ENCODE data around the gene GPAT2. TPM values are rescaled to one million over a fixed set of nuclear protein-coding genes. Genes with fewer than 3 reads are reported as not detected.

Gene GPAT2
- polyA plus RNA-seq, 3 donors: 0.44 to 1.6 (median 0.94) TPM

- TF ChIP-seq CTCF (IDR thresholded peaks at IDR 0.05): no peak
- Histone ChIP-seq H2AFZ (ENCODE audit: insufficient read depth, low read depth, low read length, poor library complexity, severe bottlenecking) (no peak overlapping the region), H4K20me1 (ENCODE audit: insufficient read depth, low read length) (no peaks in the 10 kb centered on the region), H3K27me3 (ENCODE audit: control insufficient read depth in 2 of 2, insufficient read depth in 2 of 2, low read length in 2 of 2) (no peaks in the 10 kb centered on the region), H3K4me2 (replicated peaks; ENCODE audit: extremely low read depth, low read length, poor library complexity, severe bottlenecking) (no peak overlapping the region), H3K27ac (ENCODE audit: low read depth in 1 of 2, low read length in 2 of 2) (no peak overlapping the region), H3K9ac (ENCODE audit: insufficient read depth, low read length, poor library complexity, severe bottlenecking) (no peak overlapping the region), H3K4me1 (ENCODE audit: control insufficient read depth in 1 of 2, insufficient read depth in 2 of 2, low read length in 2 of 2) (peaks cover 0 to 3% of the 10 kb centered on the region in 2 donors), H3K36me3 (replicated peaks in 1 of 2; ENCODE audit: control insufficient read depth in 1 of 2, insufficient read depth in 2 of 2, low read length in 2 of 2) (no peaks in the 10 kb centered on the region), H3K9me3 (replicated peaks in 1 of 2; ENCODE audit: control insufficient read depth in 1 of 2, insufficient read depth in 1 of 2, low read length in 2 of 2) (no peaks in the 10 kb centered on the region), H3K79me2 (ENCODE audit: insufficient read depth, low read length) (no peaks in the 10 kb centered on the region), H3K4me3 (replicated peaks in 1 of 3; ENCODE audit: low read depth in 2 of 3, low read length in 3 of 3) (no peak overlapping the region)
- DNase-seq: peak in 1 of 3 donors; percentile 1
- peaks cover 12% of the 10 kb centered on the region for H3K4me1 Mint-ChIP-seq
- H3K36me3 Mint-ChIP-seq: no peaks in the 10 kb centered on the region
- peaks cover 2 to 7% (median 7%) of the 10 kb centered on the region in 3 donors for H3K27me3 Mint-ChIP-seq (ENCODE audit: low read depth in 3 of 3)
- 72% methylated on average over 5 of the region's 9 CpGs for WGBS (ENCODE audit: insufficient coverage)
- peaks cover 0 to 4% (median 2%) of the 10 kb centered on the region in 7 donors for H3K9me3 Mint-ChIP-seq
- peak overlapping the region in 1 of 7 donors; percentile 63 for H3K27ac Mint-ChIP-seq
- H3K4me3 Mint-ChIP-seq: no peak overlapping the region
- intact Hi-C loops (cut with micrococcal nuclease): no loop called here
Measured at GRCh38 chr2:96083064-96083939, 48.6 kb upstream of the GPAT2 start.

GRCh38 chr2:96082211-96083063 lies 47.7 kb upstream of the GPAT2 start:
- Histone ChIP-seq H3K27me3 (ENCODE audit: control insufficient read depth in 2 of 2, insufficient read depth in 2 of 2, low read length in 2 of 2) (no peaks in the 10 kb centered on the region), H3K4me1 (ENCODE audit: control insufficient read depth in 1 of 2, insufficient read depth in 2 of 2, low read length in 2 of 2) (peaks cover 0 to 3% of the 10 kb centered on the region in 2 donors), H2AFZ (ENCODE audit: insufficient read depth, low read depth, low read length, poor library complexity, severe bottlenecking) (no peak overlapping the region), H3K27ac (ENCODE audit: low read depth in 1 of 2, low read length in 2 of 2) (no peak overlapping the region), H3K9me3 (replicated peaks in 1 of 2; ENCODE audit: control insufficient read depth in 1 of 2, insufficient read depth in 1 of 2, low read length in 2 of 2) (no peaks in the 10 kb centered on the region), H3K36me3 (replicated peaks in 1 of 2; ENCODE audit: control insufficient read depth in 1 of 2, insufficient read depth in 2 of 2, low read length in 2 of 2) (no peaks in the 10 kb centered on the region), H3K79me2 (ENCODE audit: insufficient read depth, low read length) (no peaks in the 10 kb centered on the region), H4K20me1 (ENCODE audit: insufficient read depth, low read length) (no peaks in the 10 kb centered on the region), H3K4me2 (replicated peaks; ENCODE audit: extremely low read depth, low read length, poor library complexity, severe bottlenecking) (no peak overlapping the region), H3K9ac (ENCODE audit: insufficient read depth, low read length, poor library complexity, severe bottlenecking) (no peak overlapping the region), H3K4me3 (replicated peaks in 1 of 3; ENCODE audit: low read depth in 2 of 3, low read length in 3 of 3) (no peak overlapping the region)
- 97% methylated on average over 12 of the region's 14 CpGs for WGBS (ENCODE audit: insufficient coverage)
- no peak overlapping the region for H3K4me3 Mint-ChIP-seq
- DNase-seq: peak in 1 of 3 donors; percentile 10
- peaks cover 3 to 8% (median 7%) of the 10 kb centered on the region in 3 donors for H3K27me3 Mint-ChIP-seq (ENCODE audit: low read depth in 3 of 3)
- peaks cover 0 to 4% (median 2%) of the 10 kb centered on the region in 7 donors for H3K9me3 Mint-ChIP-seq
- H3K4me1 Mint-ChIP-seq: peaks cover 12% of the 10 kb centered on the region
- intact Hi-C loops (cut with micrococcal nuclease): no loop called here
- H3K27ac Mint-ChIP-seq: peak overlapping the region in 1 of 7 donors; percentile 57
- H3K36me3 Mint-ChIP-seq: no peaks in the 10 kb centered on the region
- TF ChIP-seq CTCF (IDR thresholded peaks at IDR 0.05): no peak
